ENCODE measurements around the gene PRKAR2B.
"Not testable (repeated sequence)": the region's sequence is repeated elsewhere in the genome, so short reads cannot be mapped to it uniquely, and the experiment has no call there.

Gene PRKAR2B

GRCh38 chr7:107123392-107123791, 78.9 kb downstream of the PRKAR2B start:
- Histone ChIP-seq H3K4me3 (no peak overlapping the region), H3K27ac (no peak overlapping the region)
- DNase-seq (ENCODE audit: low spot score), result no peak
- TF ChIP-seq CTCF (IDR thresholded peaks at IDR 0.05), result no peak

- Histone ChIP-seq H3K4me3 (no peak overlapping the region), H3K27ac (no peak overlapping the region)
- no peak for TF ChIP-seq CTCF (IDR thresholded peaks at IDR 0.05)
- no peak for DNase-seq (ENCODE audit: low spot score)
Measured at GRCh38 chr7:107125475-107125874, 81.0 kb downstream of the PRKAR2B start.

- Histone ChIP-seq H3K27ac (no peak overlapping the region), H3K4me3 (no peak overlapping the region)
- no peak for TF ChIP-seq CTCF (IDR thresholded peaks at IDR 0.05)
- DNase-seq (ENCODE audit: low spot score), result no peak
Measured at GRCh38 chr7:107128217-107128616, 83.7 kb downstream of the PRKAR2B start.

- TF ChIP-seq CTCF (IDR thresholded peaks at IDR 0.05), result no peak
- H3K4me3 ChIP-seq, result no peak overlapping the region
- no peak overlapping the region for H3K27ac ChIP-seq
- no peak for DNase-seq (ENCODE audit: low spot score)
Measured at GRCh38 chr7:107128748-107129147, 84.2 kb downstream of the PRKAR2B start.

GRCh38 chr7:107130487-107131220, 86.1 kb downstream of the PRKAR2B start:
- TF ChIP-seq CTCF (IDR thresholded peaks at IDR 0.05), result no peak

GRCh38 chr7:107133396-107133795, 88.9 kb downstream of the PRKAR2B start:
- no peak for TF ChIP-seq CTCF (IDR thresholded peaks at IDR 0.05)
- DNase-seq (ENCODE audit: low spot score), result no peak
- no peak overlapping the region for H3K27ac ChIP-seq
- no peak overlapping the region for H3K4me3 ChIP-seq

More at GRCh38 chr7:107130487-107131220, 86.1 kb downstream of the PRKAR2B start:
- no peak for DNase-seq (ENCODE audit: low spot score)
- Histone ChIP-seq H3K27ac (no peak overlapping the region), H3K4me3 (no peak overlapping the region)

- TF ChIP-seq CTCF (IDR thresholded peaks at IDR 0.05), result no peak
- Histone ChIP-seq H3K4me3 (no peak overlapping the region), H3K27ac (no peak overlapping the region)
- DNase-seq (ENCODE audit: low spot score), result no peak
Measured at GRCh38 chr7:107138696-107139420, 94.4 kb downstream of the PRKAR2B start.

- not testable (repeated sequence) for H3K4me3 ChIP-seq, H3K27ac ChIP-seq
Measured at GRCh38 chr7:107143875-107144274, 99.4 kb downstream of the PRKAR2B start.

More at GRCh38 chr7:107143875-107144274, 99.4 kb downstream of the PRKAR2B start:
- DNase-seq (ENCODE audit: low spot score), result not testable (repeated sequence)

All from coronary artery (tissue), 2 donors.